DMS153 (cell line): ENCODE results near the gene VTI1A.

Experiments used
- DNase-seq: peaks from one replicate; lab custom pipeline; 2025; lab: John Stamatoyannopoulos, UW

VTI1A gene

GRCh38 chr10:112679392-112679791 is 232.4 kb downstream of the VTI1A start:
- no peak for DNase-seq

- no peak for DNase-seq
Measured at GRCh38 chr10:112680586-112680985, 233.6 kb downstream of the VTI1A start.

- no peak for DNase-seq
Measured at GRCh38 chr10:112687647-112688046, 240.6 kb downstream of the VTI1A start.

GRCh38 chr10:112689327-112690072 is 242.5 kb downstream of the VTI1A start:
- no peak for DNase-seq

- DNase-seq: no peak
Measured at GRCh38 chr10:112695539-112695938, 248.5 kb downstream of the VTI1A start.

GRCh38 chr10:112696592-112696991 is 249.6 kb downstream of the VTI1A start:
- no peak for DNase-seq

- DNase-seq: no peak
Measured at GRCh38 chr10:112698133-112698817, 251.3 kb downstream of the VTI1A start.

GRCh38 chr10:112698818-112699164 is 251.8 kb downstream of the VTI1A start:
- no peak for DNase-seq

- DNase-seq: no peak
Measured at GRCh38 chr10:112700215-112700671, 253.2 kb downstream of the VTI1A start.

- no peak for DNase-seq
Measured at GRCh38 chr10:112701211-112701877, 254.3 kb downstream of the VTI1A start.

GRCh38 chr10:112701878-112702255 is 254.9 kb downstream of the VTI1A start:
- no peak for DNase-seq

- no peak for DNase-seq
Measured at GRCh38 chr10:112706577-112706976, 259.6 kb downstream of the VTI1A start.

GRCh38 chr10:112708461-112708860 is 261.4 kb downstream of the VTI1A start:
- DNase-seq: no peak

- no peak for DNase-seq
Measured at GRCh38 chr10:112710528-112710927, 263.5 kb downstream of the VTI1A start.

GRCh38 chr10:112711366-112711765 is 264.4 kb downstream of the VTI1A start:
- no peak for DNase-seq

GRCh38 chr10:112712536-112712935 is 265.5 kb downstream of the VTI1A start:
- no peak for DNase-seq

- DNase-seq: no peak
Measured at GRCh38 chr10:112713411-112713810, 266.4 kb downstream of the VTI1A start.

- no peak for DNase-seq
Measured at GRCh38 chr10:112715581-112715980, 268.6 kb downstream of the VTI1A start.

GRCh38 chr10:112716076-112716475 is 269.1 kb downstream of the VTI1A start:
- DNase-seq: no peak

GRCh38 chr10:112716924-112717413 is 270.0 kb downstream of the VTI1A start:
- DNase-seq: no peak

- no peak for DNase-seq
Measured at GRCh38 chr10:112720178-112720577, 273.2 kb downstream of the VTI1A start.

- no peak for DNase-seq
Measured at GRCh38 chr10:112721080-112721698, 274.2 kb downstream of the VTI1A start.
